Activated CD4-positive, CD25-positive, alpha-beta regulatory T cell (primary cell): ENCODE measurements around the gene KHDRBS1.
"Not testable (repeated sequence)": the region's sequence is repeated elsewhere in the genome, so short reads cannot be mapped to it uniquely, and the experiment has no call there.

ENCODE experiments used
- DNase-seq, 4 experiments: peaks; one replicate each; lab custom pipeline; 2025; lab: John Stamatoyannopoulos, UW

Gene KHDRBS1

GRCh38 chr1:32065613-32066488 is 52.2 kb downstream of the KHDRBS1 start:
- DNase-seq: not testable (repeated sequence)

GRCh38 chr1:32066489-32066873 is 52.8 kb downstream of the KHDRBS1 start:
- DNase-seq: no peak

- DNase-seq: no peak
Measured at GRCh38 chr1:32068957-32069588, 55.4 kb downstream of the KHDRBS1 start.

- no peak for DNase-seq
Measured at GRCh38 chr1:32071758-32072621, 58.3 kb downstream of the KHDRBS1 start.

DNA sequence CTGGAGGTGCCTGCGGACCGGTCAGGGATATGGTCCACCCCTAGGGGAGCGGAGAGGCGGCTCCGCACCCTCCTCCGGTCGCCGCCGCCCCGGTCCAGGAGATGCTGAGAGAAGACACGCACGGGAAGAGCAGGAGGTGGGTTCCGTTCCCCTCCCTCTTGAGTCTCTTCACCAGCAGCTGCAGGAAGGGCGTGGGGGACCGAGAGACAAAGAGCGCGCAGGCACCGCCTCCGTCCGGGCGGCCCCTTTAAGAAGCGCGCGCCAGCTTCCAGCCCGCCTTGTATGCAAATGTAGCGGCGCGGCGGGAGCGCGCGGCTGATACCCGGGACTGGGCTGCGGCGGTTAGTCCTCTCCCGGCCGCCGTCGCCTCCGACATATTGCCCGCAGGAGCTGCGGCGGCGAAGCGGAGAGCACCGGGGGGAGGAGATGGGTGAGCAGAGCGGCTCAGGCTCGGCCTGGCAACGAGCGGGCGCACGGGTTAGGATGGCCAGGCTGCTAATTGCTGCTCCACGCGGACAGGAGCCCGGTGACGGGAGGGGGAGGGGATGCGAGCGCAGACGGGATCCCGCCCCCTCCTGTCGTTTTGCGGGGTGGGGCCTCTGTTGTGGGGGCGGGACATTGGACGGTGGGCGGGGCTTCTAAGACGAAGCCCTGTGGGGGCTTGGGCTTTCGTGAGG is 59.1 kb downstream of the KHDRBS1 start, which contains the start of gene TMEM39B:
Gene TMEM39B (plus strand): TSS at position 318 of the 677 bp plus-strand sequence. CDS start 109 bp downstream, at position 427.
- peak; percentile 82 to 93 (median 88) for DNase-seq

GRCh38 chr1:32073299-32074229 is 59.9 kb downstream of the KHDRBS1 start:
- no peak for DNase-seq

GRCh38 chr1:32074841-32075240 is 61.2 kb downstream of the KHDRBS1 start:
- DNase-seq: no peak

DNA sequence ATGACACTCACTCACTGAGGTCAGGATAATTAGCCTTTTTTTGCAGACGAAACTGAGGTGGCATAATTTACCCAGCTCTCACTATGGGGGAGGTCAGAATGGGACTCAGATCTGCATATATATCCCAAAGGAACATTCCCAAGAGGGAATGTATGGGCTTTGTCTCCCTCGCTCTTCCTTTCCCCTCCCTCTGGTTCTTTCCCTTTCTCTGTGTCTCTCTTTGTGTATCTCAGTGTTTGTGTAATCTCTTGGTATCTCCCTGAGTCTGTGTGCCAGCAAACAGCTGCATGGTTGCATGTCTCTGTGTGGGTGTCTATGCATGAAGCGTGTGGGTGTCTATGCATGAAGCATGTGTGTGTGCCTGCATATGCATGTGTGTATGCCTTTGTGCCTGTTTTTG is 63.8 kb downstream of the KHDRBS1 start:
- DNase-seq: no peak

- DNase-seq: no peak
Measured at GRCh38 chr1:32082022-32082421, 68.4 kb downstream of the KHDRBS1 start.

GRCh38 chr1:32086381-32086780 is 72.7 kb downstream of the KHDRBS1 start:
- not testable (repeated sequence) for DNase-seq

- DNase-seq: no peak
Measured at GRCh38 chr1:32091176-32091575, 77.5 kb downstream of the KHDRBS1 start.

- no peak for DNase-seq
Measured at GRCh38 chr1:32091591-32091990, 77.9 kb downstream of the KHDRBS1 start.
